GM23338 (cell line): Measurements from ENCODE around the gene OR1E2. TPM values are rescaled to one million over a fixed set of nuclear protein-coding genes. Genes with fewer than 3 reads are reported as not detected.

ENCODE experiments used
- ATAC-seq: fragments of 200-7000 bp; cut with Tn5 transposase; 3 replicates; pipeline ENCODE4 v1.9.1; 2020
- DNase-seq: peaks from one replicate; pipeline ENCODE4 v3.0.0-alpha.2; 2015; ENCODE audit warnings: low spot score
- H2AFZ ChIP-seq: fragments of 200-600 bp; sonication (generic); 2 replicates; pipeline ENCODE4 v1.8.0; 2016; ENCODE audit warnings: antibody characterized with exemption, mild to moderate bottlenecking, moderate library complexity
- H3F3A ChIP-seq: fragments of 200-600 bp; sonication (generic); replicated peaks from 2 replicates; pipeline ENCODE4 v1.8.0; 2017; ENCODE audit warnings: antibody characterized with exemption, mixed run types, low read depth
- H3K27ac ChIP-seq: fragments of 200-600 bp; sonication (generic); 2 replicates; pipeline ENCODE4 v1.6.1; 2016; ENCODE audit warnings: low read depth
- H3K27me3 ChIP-seq: fragments of 200-600 bp; sonication (generic); 2 replicates; pipeline ENCODE4 v1.8.0; 2016; ENCODE audit warnings: mild to moderate bottlenecking, mixed run types, moderate library complexity; ENCODE audit not compliant: insufficient read depth
- H3K36me3 ChIP-seq: fragments of 200-600 bp; sonication (generic); 2 replicates; pipeline ENCODE4 v1.8.0; 2016; ENCODE audit warnings: mild to moderate bottlenecking; ENCODE audit not compliant: insufficient read depth
- H3K4me1 ChIP-seq: fragments of 200-600 bp; sonication (generic); 2 replicates; pipeline ENCODE4 v1.8.0; 2016; ENCODE audit warnings: mild to moderate bottlenecking, moderate library complexity; ENCODE audit not compliant: insufficient read depth
- H3K4me2 ChIP-seq: fragments of 200-600 bp; sonication (generic); 2 replicates; pipeline ENCODE4 v1.7.1; 2017; ENCODE audit warnings: mixed run types
- H3K4me3 ChIP-seq: fragments of 200-600 bp; sonication (generic); 2 replicates; pipeline ENCODE4 v1.6.1; 2016; ENCODE audit warnings: mixed run types
- H3K79me2 ChIP-seq: fragments of 200-600 bp; sonication (generic); replicated peaks from 2 replicates; pipeline ENCODE4 v1.8.0; 2017; ENCODE audit warnings: mild to moderate bottlenecking; ENCODE audit not compliant: insufficient read depth
- H3K9me2 ChIP-seq: fragments of 200-600 bp; sonication (generic); 2 replicates; pipeline ENCODE4 v1.8.0; 2017; ENCODE audit not compliant: insufficient read depth
- H4K20me1 ChIP-seq: fragments of 200-600 bp; sonication (generic); replicated peaks from 2 replicates; pipeline ENCODE4 v1.8.0; 2017; ENCODE audit warnings: mild to moderate bottlenecking; ENCODE audit not compliant: insufficient read depth
- H3K27ac Mint-ChIP-seq: 2 replicates; pipeline ENCODE4 v1.8.0; 2020; ENCODE audit warnings: inconsistent platforms, mild to moderate bottlenecking, moderate library complexity, mixed read lengths
- H3K27me3 Mint-ChIP-seq: 3 replicates; pipeline ENCODE4 v1.8.0; 2022; ENCODE audit warnings: low read depth, mild to moderate bottlenecking, moderate library complexity, mixed read lengths, inconsistent platforms; ENCODE audit not compliant: insufficient read depth, poor library complexity
- H3K36me3 Mint-ChIP-seq: 3 replicates; pipeline ENCODE4 v1.8.0; 2021; ENCODE audit warnings: low read depth, mild to moderate bottlenecking, inconsistent platforms, moderate library complexity, mixed read lengths
- H3K4me1 Mint-ChIP-seq: 3 replicates; pipeline ENCODE4 v1.8.0; 2020; ENCODE audit warnings: mild to moderate bottlenecking, inconsistent platforms, mixed read lengths
- H3K4me3 Mint-ChIP-seq: 3 replicates; pipeline ENCODE4 v1.8.0; 2021; ENCODE audit warnings: moderate library complexity, mild to moderate bottlenecking, inconsistent platforms, mixed read lengths
- H3K9me3 Mint-ChIP-seq: 3 replicates; pipeline ENCODE4 v1.8.0; 2020; ENCODE audit warnings: moderate library complexity, mild to moderate bottlenecking, inconsistent platforms, mixed read lengths
- CREB1 ChIP-seq: fragments of 250-450 bp; sonication (Bioruptor Pico); IDR thresholded peaks from 2 replicates; pipeline ENCODE4 v1.5.0; 2020; ENCODE audit warnings: low read depth, mild to moderate bottlenecking, moderate library complexity
- CTCF ChIP-seq, 2 experiments: fragments of 200-600 bp in 1 of 2; sonication (generic) in 1 of 2; conservative IDR thresholded peaks; 2 replicates each; pipeline versions ENCODE4 v1.5.1 to v1.6.1; 2016 to 2017; ENCODE audit warnings: antibody characterized with exemption in 2 of 2, low read depth in 2 of 2, mild to moderate bottlenecking in 2 of 2, moderate library complexity in 1 of 2
- ETS1 ChIP-seq: IDR thresholded peaks from 2 replicates; pipeline ENCODE4 v1.6.1; 2016; ENCODE audit warnings: antibody characterized with exemption
- EZH2 ChIP-seq: fragments of 200-600 bp; sonication (generic); IDR thresholded peaks from one replicate; pipeline ENCODE4 v1.8.0; 2017; ENCODE audit warnings: antibody characterized with exemption, mild to moderate bottlenecking, low read depth; ENCODE audit not compliant: unreplicated experiment
- EZH2phosphoT487 ChIP-seq: fragments of 200-600 bp; sonication (generic); IDR thresholded peaks from one replicate; pipeline ENCODE4 v1.8.1; 2018; ENCODE audit warnings: antibody characterized with exemption; ENCODE audit not compliant: unreplicated experiment
- JUNB ChIP-seq: IDR thresholded peaks from one replicate; pipeline ENCODE4 v1.6.1; 2016; ENCODE audit warnings: antibody characterized with exemption; ENCODE audit not compliant: unreplicated experiment
- NANOG ChIP-seq: IDR thresholded peaks from 2 replicates; pipeline ENCODE4 v1.6.1; 2016; ENCODE audit warnings: antibody characterized with exemption, borderline replicate concordance
- REST ChIP-seq: IDR thresholded peaks from one replicate; pipeline ENCODE4 v1.6.1; 2018; ENCODE audit warnings: antibody characterized with exemption; ENCODE audit not compliant: unreplicated experiment
- STAT1 ChIP-seq: IDR thresholded peaks from one replicate; pipeline ENCODE4 v1.6.1; 2016; ENCODE audit warnings: antibody characterized with exemption; ENCODE audit not compliant: unreplicated experiment
- polyA plus RNA-seq: library from polyadenylated mRNA; unstranded; fragments of >200 nt; fragmentation: Nextera tagmentation; extraction: Ambion mirVana; gene quantifications from 2 replicates; pipeline ENCODE4 v1.2.1, GENCODE V29; 2016
- total RNA-seq: library from RNA; depleted of rRNA; stranded (reverse); fragments of >200 nt; shearing (Covaris generic); gene quantifications from 2 replicates; pipeline ENCODE4 v1.2.3, GENCODE V29; 2014

Gene OR1E2
- total and polyA plus RNA-seq, 2 experiments from 2014 or later = not detected

GRCh38 chr17:3401786-3402185, 31.9 kb downstream of the OR1E2 start (continued):
- TF ChIP-seq REST = no peak
- TF ChIP-seq JUNB = no peak

GRCh38 chr17:3400055-3400454, 33.6 kb downstream of the OR1E2 start:
- no peak overlapping the region for H3K4me2 ChIP-seq
- peaks cover 46% of the 10 kb centered on the region for H3K9me3 Mint-ChIP-seq
- no peaks in the 10 kb centered on the region for H3K4me1 ChIP-seq
- no peaks in the 10 kb centered on the region; the same call in 2 of the 3 replicates for H3K36me3 Mint-ChIP-seq
- no peaks in the 10 kb centered on the region for H3F3A ChIP-seq
- H3K36me3 ChIP-seq = no peaks in the 10 kb centered on the region
- H2AFZ ChIP-seq = no peak overlapping the region
- DNase-seq = no peak
- no peak overlapping the region for H3K4me3 ChIP-seq
- H3K27ac Mint-ChIP-seq = no peak overlapping the region
- no peaks in the 10 kb centered on the region for H4K20me1 ChIP-seq
- H3K27me3 ChIP-seq = no peaks in the 10 kb centered on the region
- no peak for ATAC-seq
- H3K27me3 Mint-ChIP-seq = no peaks in the 10 kb centered on the region
- H3K27ac ChIP-seq = no peak overlapping the region
- H3K79me2 ChIP-seq = no peaks in the 10 kb centered on the region
- 0 out of 2 replicates have a peak, but pooled peaks cover 5% of the 10 kb centered on the region for H3K9me2 ChIP-seq
- no peaks in the 10 kb centered on the region for H3K4me1 Mint-ChIP-seq
- H3K4me3 Mint-ChIP-seq = no peak overlapping the region
- TF ChIP-seq JUNB = no peak
- no peak for TF ChIP-seq REST
- no peak for TF ChIP-seq CTCF (conservative IDR thresholded peaks at IDR 0.05; ENCODE audit: low read depth in 2 of 2)
- no peak for TF ChIP-seq EZH2
- no peak for TF ChIP-seq STAT1
- TF ChIP-seq ETS1 = no peak
- no peak for TF ChIP-seq NANOG
- no peak for TF ChIP-seq EZH2phosphoT487
- TF ChIP-seq CREB1 (CRISPR knock-in tag) = no peak
